Erythroblast (primary cell): ENCODE data around the gene RALGAPA1.

Experiments
- GATA1 ChIP-seq: IDR thresholded peaks from 2 replicates; pipeline ENCODE4 v1.6.1; 2011; ENCODE audit warnings: low read depth, mild to moderate bottlenecking, control low read depth, low read length, moderate library complexity
- POLR2A ChIP-seq: IDR thresholded peaks from 2 replicates; pipeline ENCODE4 v1.6.1; 2011; ENCODE audit warnings: mild to moderate bottlenecking, low read length

- TF ChIP-seq POLR2A (no peak), GATA1 (no peak)
Observed at GRCh38 chr14:35727764-35728163, 81.3 kb downstream of the RALGAPA1 start.
